T1000 (cell line): ENCODE measurements around the gene GMEB2.
"Not testable (repeated sequence)": the region's sequence is repeated elsewhere in the genome, so short reads cannot be mapped to it uniquely, and the experiment has no call there.

Experiments
- DNase-seq: peaks from one replicate; lab custom pipeline; 2025; ENCODE audit warnings: mixed read lengths; lab: John Stamatoyannopoulos, UW

GMEB2 gene

GRCh38 chr20:63613863-63614594, 12.9 kb downstream of the GMEB2 start:
- DNase-seq, result not testable (repeated sequence)

GRCh38 chr20:63612276-63612931, 14.5 kb downstream of the GMEB2 start:
- DNase-seq, result no peak

GRCh38 chr20:63611646-63612045, 15.3 kb downstream of the GMEB2 start:
- DNase-seq, result no peak

GRCh38 chr20:63610581-63611435, 16.1 kb downstream of the GMEB2 start:
- no peak for DNase-seq

- DNase-seq, result no peak
Measured at GRCh38 chr20:63606686-63607085, 20.2 kb downstream of the GMEB2 start.

- DNase-seq, result no peak
Measured at GRCh38 chr20:63602321-63602720, 24.6 kb downstream of the GMEB2 start.

- not testable (repeated sequence) for DNase-seq
Measured at GRCh38 chr20:63601679-63602078, 25.2 kb downstream of the GMEB2 start.

GRCh38 chr20:63599396-63600050, 27.4 kb downstream of the GMEB2 start:
- DNase-seq, result no peak

GRCh38 chr20:63598479-63599395, 28.2 kb downstream of the GMEB2 start:
- no peak for DNase-seq

GRCh38 chr20:63597651-63598478, 29.0 kb downstream of the GMEB2 start:
- no peak for DNase-seq

GRCh38 chr20:63596423-63596822, 30.5 kb downstream of the GMEB2 start:
- no peak for DNase-seq

GRCh38 chr20:63595416-63596127, 31.3 kb downstream of the GMEB2 start:
- no peak for DNase-seq

GRCh38 chr20:63594043-63594561, 32.8 kb downstream of the GMEB2 start:
- DNase-seq, result no peak

GRCh38 chr20:63592661-63593060, 34.2 kb downstream of the GMEB2 start:
- DNase-seq, result no peak

GRCh38 chr20:63591786-63592355, 35.0 kb downstream of the GMEB2 start:
- no peak for DNase-seq

- no peak for DNase-seq
Measured at GRCh38 chr20:63591147-63591533, 35.8 kb downstream of the GMEB2 start.

GRCh38 chr20:63590218-63591146, 36.4 kb downstream of the GMEB2 start:
- DNase-seq, result no peak
